Uterine smooth muscle cell (primary cell): Measurements from ENCODE around the gene C6orf15. TPM values are rescaled to one million over a fixed set of nuclear protein-coding genes. Genes with fewer than 3 reads are reported as not detected.

Experiments
- total RNA-seq: library from RNA; depleted of rRNA; stranded (reverse); fragments of >200 nt; gene quantifications from 2 replicates; pipeline ENCODE4 v1.2.3, GENCODE V29; 2014

Gene C6orf15
- total RNA-seq: not detected in 2 replicates

GRCh38 chr6:31112478-31112877, at the start of gene C6orf15:
Gene C6orf15 (minus strand): TSS chr6:31112575. CDS start chr6:31112555, 20 bp downstream.

GRCh38 chr6:31158140-31158862, 45.9 kb upstream of the C6orf15 start, which contains the start of gene TCF19:
Gene TCF19 (plus strand): TSS chr6:31158589. CDS start chr6:31159470, 881 bp downstream.

GRCh38 chr6:31157513-31158139, 45.3 kb upstream of the C6orf15 start, which contains the start of gene CCHCR1:
Gene CCHCR1 (minus strand): TSS chr6:31157802. CDS start chr6:31157600, 202 bp downstream.

GRCh38 chr6:31138982-31139381, 26.6 kb upstream of the C6orf15 start, which contains the start of gene PSORS1C2:
Gene PSORS1C2 (minus strand): TSS chr6:31139066. CDS start chr6:31139026, 40 bp downstream.

GRCh38 chr6:31120151-31120915, 8.0 kb upstream of the C6orf15 start, which contains the start of gene CDSN:
Gene CDSN (minus strand): TSS chr6:31120446. CDS start chr6:31120419, 27 bp downstream.

DNA sequence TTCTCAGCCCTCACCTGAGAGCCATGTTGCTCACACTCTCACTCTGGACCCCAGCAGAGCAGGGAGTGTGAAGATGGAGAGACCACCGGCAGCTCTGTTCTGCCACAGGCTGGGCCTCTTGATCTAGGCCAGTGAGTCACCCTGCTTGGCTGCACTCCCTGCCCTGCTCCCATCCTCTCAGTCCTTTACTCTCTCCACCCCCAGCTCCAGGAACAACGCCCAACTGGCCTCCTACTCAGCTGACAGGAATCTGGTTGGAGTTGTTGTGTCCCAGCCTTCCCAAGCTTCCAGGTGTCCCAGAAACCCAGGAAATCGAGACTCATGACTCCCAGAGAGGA, 2.1 kb upstream of the C6orf15 start, which contains the start of gene PSORS1C1:
TSS of gene PSORS1C1 (plus strand) at position 260 of the 338 bp plus-strand sequence. CDS start 14,833 bp downstream, outside the sequence.

Other genes with a start within 250 kb of the C6orf15 start
- 8.6 and 22.4 TPM in 2 replicates for gene DDR1, start 228.1 kb downstream of the C6orf15 start, total RNA-seq
- gene GTF2H4, start 204.4 kb downstream of the C6orf15 start, total RNA-seq: 11.2 and 13.1 TPM in 2 replicates
- gene VARS2, start 198.3 kb downstream of the C6orf15 start, total RNA-seq: 21.4 and 21.5 TPM in 2 replicates
- not detected in 2 replicates for gene SFTA2, start 180.4 kb downstream of the C6orf15 start, total RNA-seq
- gene MUCL3, start 171.6 kb downstream of the C6orf15 start, total RNA-seq: not detected in 2 replicates
- gene MUC21, start 128.9 kb downstream of the C6orf15 start, total RNA-seq: not detected in 2 replicates
- gene MUC22, start 102.1 kb downstream of the C6orf15 start, total RNA-seq: not detected in 2 replicates
- 1.00 and 1.2 TPM in 2 replicates for gene PSORS1C1, start 2.2 kb upstream of the C6orf15 start, total RNA-seq
- not detected in 2 replicates for gene CDSN, start 7.9 kb upstream of the C6orf15 start, total RNA-seq
- gene PSORS1C2, start 26.5 kb upstream of the C6orf15 start, total RNA-seq: not detected in 2 replicates
- gene CCHCR1, start 45.2 kb upstream of the C6orf15 start, total RNA-seq: 25.6 and 36.6 TPM in 2 replicates
- gene TCF19, start 46.0 kb upstream of the C6orf15 start, total RNA-seq: 11.7 and 43.2 TPM in 2 replicates
- gene POU5F1, start 58.1 kb upstream of the C6orf15 start, total RNA-seq: not detected in 2 replicates
- 124 and 376 TPM in 2 replicates for gene HLA-C, start 159.5 kb upstream of the C6orf15 start, total RNA-seq
- 158 and 176 TPM in 2 replicates for gene HLA-B, start 244.6 kb upstream of the C6orf15 start, total RNA-seq